GM10248 (cell line): ENCODE data around the gene EPHX1.

Source experiments
- CTCF ChIA-PET: fragments of 300-600 bp; sonication (Branson Sonifier 250); formaldehyde crosslinking; extraction: SDS; loops from one replicate; lab custom pipeline; 2021; ENCODE audit warnings: antibody characterized with exemption; lab: Yijun Ruan, JAX
- POLR2A ChIA-PET: fragments of 350-650 bp; sonication (Branson Sonifier 250); formaldehyde crosslinking; extraction: SDS; loops from one replicate; lab custom pipeline; 2020; ENCODE audit warnings: antibody characterized with exemption; lab: Yijun Ruan, JAX
- DNase-seq: peaks from one replicate; pipeline ENCODE4 v3.0.0; 2012; ENCODE audit errors: extremely low spot score
- CTCF ChIP-seq: IDR thresholded peaks from 2 replicates; pipeline ENCODE4 v1.5.1; 2012; ENCODE audit warnings: mild to moderate bottlenecking, low read depth; ENCODE audit errors: extremely low read depth, missing control alignments, control extremely low read depth

Gene EPHX1

GRCh38 chr1:225822655-225823403 lies 12.9 kb downstream of the EPHX1 start:
- no peak for DNase-seq
- no peak for TF ChIP-seq CTCF
- CTCF ChIA-PET = interaction anchor here (1.1 kb wide), 1 partner anchor 54 kb away, joined by 3 read pairs; no protein-coding TSS in a partner anchor
- POLR2A ChIA-PET = no interaction called here

GRCh38 chr1:225823811-225824261 lies 13.9 kb downstream of the EPHX1 start:
- ChIA-PET POLR2A (no interaction called here), CTCF (no interaction called here)
- DNase-seq = no peak
- no peak for TF ChIP-seq CTCF

GRCh38 chr1:225824533-225824941 lies 14.6 kb downstream of the EPHX1 start:
- CTCF ChIA-PET = no interaction called here
- DNase-seq = no peak
- POLR2A ChIA-PET = no interaction called here
- no peak for TF ChIP-seq CTCF

GRCh38 chr1:225825078-225825477 lies 15.2 kb downstream of the EPHX1 start:
- no peak for DNase-seq
- ChIA-PET CTCF (no interaction called here), POLR2A (no interaction called here)
- no peak for TF ChIP-seq CTCF

- no peak for TF ChIP-seq CTCF
- POLR2A ChIA-PET = no interaction called here
- CTCF ChIA-PET = interaction anchor here (1.6 kb wide), 1 partner anchor 9 kb away, joined by 4 read pairs; no protein-coding TSS in a partner anchor
These were observed 15.7 kb downstream of the EPHX1 start for GRCh38 chr1:225825607-225826007.

GRCh38 chr1:225827076-225827475 lies 17.2 kb downstream of the EPHX1 start:
- ChIA-PET POLR2A (no interaction called here), CTCF (interaction anchor here (1.6 kb wide), 1 partner anchor 8 kb away, joined by 4 read pairs; no protein-coding TSS in a partner anchor)
- DNase-seq = no peak
- TF ChIP-seq CTCF = no peak

More at GRCh38 chr1:225825607-225826007, 15.7 kb downstream of the EPHX1 start:
- DNase-seq = no peak
